Muscle of arm (tissue), 12 donors: ENCODE data around the gene RAB11FIP5. TPM values are rescaled to one million over a fixed set of nuclear protein-coding genes. Genes with fewer than 3 reads are reported as not detected.
"Not testable (repeated sequence)": the region's sequence is repeated elsewhere in the genome, so short reads cannot be mapped to it uniquely, and the experiment has no call there.

ENCODE experiments used
- DNase-seq: peaks from one replicate; pipeline ENCODE4 v3.0.0-alpha.2; 2013
- polyA plus RNA-seq, 12 donors: library from polyadenylated mRNA; unstranded; fragments of 120-200 nt; gene quantifications; one replicate each; pipeline ENCODE4 v1.2.1, GENCODE V29; 2013; ENCODE audit not compliant: insufficient read length in 12 of 12

RAB11FIP5 gene
- polyA plus RNA-seq, 12 donors = 11.5 to 21.2 (median 13.7) TPM; not detected in 1

GRCh38 chr2:73072129-73072395 is 40.7 kb downstream of the RAB11FIP5 start:
- no peak for DNase-seq

GRCh38 chr2:73071360-73072128 is 41.2 kb downstream of the RAB11FIP5 start, which contains the start of gene SFXN5:
Gene SFXN5 (minus strand): TSS chr2:73071712. CDS start chr2:73071705, 7 bp downstream.
- peak; percentile 98 for DNase-seq

- DNase-seq = no peak
These were observed 41.9 kb downstream of the RAB11FIP5 start for GRCh38 chr2:73070643-73071359.

GRCh38 chr2:73069855-73070642 is 42.7 kb downstream of the RAB11FIP5 start:
- DNase-seq = no peak

- DNase-seq = no peak
These were observed 43.5 kb downstream of the RAB11FIP5 start for GRCh38 chr2:73069041-73069854.

GRCh38 chr2:73068147-73068546 is 44.6 kb downstream of the RAB11FIP5 start:
- no peak for DNase-seq

- DNase-seq = no peak
These were observed 45.7 kb downstream of the RAB11FIP5 start for GRCh38 chr2:73067043-73067442.

- not testable (repeated sequence) for DNase-seq
These were observed 47.7 kb downstream of the RAB11FIP5 start for GRCh38 chr2:73065070-73065469.

GRCh38 chr2:73063909-73064875 is 48.6 kb downstream of the RAB11FIP5 start:
- no peak for DNase-seq

GRCh38 chr2:73063472-73063871 is 49.3 kb downstream of the RAB11FIP5 start:
- DNase-seq = no peak

- no peak for DNase-seq
These were observed 53.6 kb downstream of the RAB11FIP5 start for GRCh38 chr2:73059106-73059505.

GRCh38 chr2:73054980-73055379 is 57.8 kb downstream of the RAB11FIP5 start:
- no peak for DNase-seq

GRCh38 chr2:73053316-73054114 is 59.2 kb downstream of the RAB11FIP5 start:
- no peak for DNase-seq

- no peak for DNase-seq
These were observed 62.6 kb downstream of the RAB11FIP5 start for GRCh38 chr2:73050121-73050545.

- DNase-seq = no peak
These were observed 68.6 kb downstream of the RAB11FIP5 start for GRCh38 chr2:73043929-73044832.

GRCh38 chr2:73043276-73043675 is 69.5 kb downstream of the RAB11FIP5 start:
- DNase-seq = no peak

GRCh38 chr2:73037947-73038585 is 74.7 kb downstream of the RAB11FIP5 start:
- DNase-seq = no peak

GRCh38 chr2:73036766-73037165 is 76.0 kb downstream of the RAB11FIP5 start:
- DNase-seq = no peak
